Measurements from ENCODE around the gene RPAP3.

RPAP3 gene

GRCh38 chr12:47705566-47706425 is at the start of gene RPAP3:
Gene RPAP3, minus strand, starts transcription at chr12:47706030. Its CDS starts 3,190 bp downstream, at chr12:47702840.
- peak; percentile 83 for TF ChIP-seq CTCF (conservative IDR thresholded peaks at IDR 0.05)
- H3K27ac ChIP-seq = peak within 1 kb of the TSS; percentile 86

GRCh38 chr12:47754881-47755280 is 49.1 kb upstream of the RPAP3 start:
- TF ChIP-seq CTCF (conservative IDR thresholded peaks at IDR 0.05) = no peak
- peak overlapping the region; percentile 78 for H3K27ac ChIP-seq

GRCh38 chr12:47754126-47754525 is 48.3 kb upstream of the RPAP3 start:
- TF ChIP-seq CTCF (conservative IDR thresholded peaks at IDR 0.05) = no peak
- peak overlapping the region; percentile 78 for H3K27ac ChIP-seq

- H3K27ac ChIP-seq = peak overlapping the region; percentile 78
- no peak for TF ChIP-seq CTCF (conservative IDR thresholded peaks at IDR 0.05)
Observed at GRCh38 chr12:47753021-47754001, 47.5 kb upstream of the RPAP3 start.

GRCh38 chr12:47752552-47752951 is 46.7 kb upstream of the RPAP3 start:
- H3K27ac ChIP-seq = peak overlapping the region; percentile 78
- TF ChIP-seq CTCF (conservative IDR thresholded peaks at IDR 0.05) = no peak

- peak overlapping the region; percentile 78 for H3K27ac ChIP-seq
- no peak for TF ChIP-seq CTCF (conservative IDR thresholded peaks at IDR 0.05)
Observed at GRCh38 chr12:47752121-47752520, 46.3 kb upstream of the RPAP3 start.

GRCh38 chr12:47751561-47751960 is 45.7 kb upstream of the RPAP3 start:
- H3K27ac ChIP-seq = peak overlapping the region; percentile 78; the same call in 1 of the 2 replicates
- no peak for TF ChIP-seq CTCF (conservative IDR thresholded peaks at IDR 0.05)
